ENCODE measurements around the gene ATP1A2.

The ATP1A2 gene

GRCh38 chr1:160091666-160092223 lies 23.8 kb upstream of the ATP1A2 start:
- no peak for TF ChIP-seq EZH2phosphoT487 (IDR thresholded peaks at IDR 0.05; ENCODE audit: low read depth)
- TF ChIP-seq, protein P1, sequence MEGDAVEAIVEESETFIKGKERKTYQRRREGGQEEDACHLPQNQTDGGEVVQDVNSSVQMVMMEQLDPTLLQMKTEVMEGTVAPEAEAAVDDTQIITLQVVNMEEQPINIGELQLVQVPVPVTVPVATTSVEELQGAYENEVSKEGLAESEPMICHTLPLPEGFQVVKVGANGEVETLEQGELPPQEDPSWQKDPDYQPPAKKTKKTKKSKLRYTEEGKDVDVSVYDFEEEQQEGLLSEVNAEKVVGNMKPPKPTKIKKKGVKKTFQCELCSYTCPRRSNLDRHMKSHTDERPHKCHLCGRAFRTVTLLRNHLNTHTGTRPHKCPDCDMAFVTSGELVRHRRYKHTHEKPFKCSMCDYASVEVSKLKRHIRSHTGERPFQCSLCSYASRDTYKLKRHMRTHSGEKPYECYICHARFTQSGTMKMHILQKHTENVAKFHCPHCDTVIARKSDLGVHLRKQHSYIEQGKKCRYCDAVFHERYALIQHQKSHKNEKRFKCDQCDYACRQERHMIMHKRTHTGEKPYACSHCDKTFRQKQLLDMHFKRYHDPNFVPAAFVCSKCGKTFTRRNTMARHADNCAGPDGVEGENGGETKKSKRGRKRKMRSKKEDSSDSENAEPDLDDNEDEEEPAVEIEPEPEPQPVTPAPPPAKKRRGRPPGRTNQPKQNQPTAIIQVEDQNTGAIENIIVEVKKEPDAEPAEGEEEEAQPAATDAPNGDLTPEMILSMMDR (IDR thresholded peaks at IDR 0.05; ENCODE audit: low read depth, low read length) = no peak
- no peaks in the 10 kb centered on the region for H3K79me2 ChIP-seq (ENCODE audit: low read length)
- H3K4me3 ChIP-seq (ENCODE audit: low read length) = no peak overlapping the region
- no peaks in the 10 kb centered on the region for H3K9me3 ChIP-seq (ENCODE audit: insufficient read depth, low read length)
- H3K36me3 ChIP-seq (replicated peaks; ENCODE audit: low read depth, low read length) = no peaks in the 10 kb centered on the region
- no peak overlapping the region for H3K4me2 ChIP-seq (ENCODE audit: low read length)
- H3K4me1 ChIP-seq (ENCODE audit: low read length) = no peaks in the 10 kb centered on the region
- H4K20me1 ChIP-seq (ENCODE audit: insufficient read depth, low read length) = no peaks in the 10 kb centered on the region
- H3K27ac ChIP-seq (ENCODE audit: low read length) = no peak overlapping the region
- H3K9ac ChIP-seq (ENCODE audit: low read length) = no peak overlapping the region
- H2AFZ ChIP-seq (ENCODE audit: low read depth, low read length) = no peak overlapping the region
- H3K27me3 ChIP-seq (ENCODE audit: low read depth, low read length) = no peaks in the 10 kb centered on the region

DNA sequence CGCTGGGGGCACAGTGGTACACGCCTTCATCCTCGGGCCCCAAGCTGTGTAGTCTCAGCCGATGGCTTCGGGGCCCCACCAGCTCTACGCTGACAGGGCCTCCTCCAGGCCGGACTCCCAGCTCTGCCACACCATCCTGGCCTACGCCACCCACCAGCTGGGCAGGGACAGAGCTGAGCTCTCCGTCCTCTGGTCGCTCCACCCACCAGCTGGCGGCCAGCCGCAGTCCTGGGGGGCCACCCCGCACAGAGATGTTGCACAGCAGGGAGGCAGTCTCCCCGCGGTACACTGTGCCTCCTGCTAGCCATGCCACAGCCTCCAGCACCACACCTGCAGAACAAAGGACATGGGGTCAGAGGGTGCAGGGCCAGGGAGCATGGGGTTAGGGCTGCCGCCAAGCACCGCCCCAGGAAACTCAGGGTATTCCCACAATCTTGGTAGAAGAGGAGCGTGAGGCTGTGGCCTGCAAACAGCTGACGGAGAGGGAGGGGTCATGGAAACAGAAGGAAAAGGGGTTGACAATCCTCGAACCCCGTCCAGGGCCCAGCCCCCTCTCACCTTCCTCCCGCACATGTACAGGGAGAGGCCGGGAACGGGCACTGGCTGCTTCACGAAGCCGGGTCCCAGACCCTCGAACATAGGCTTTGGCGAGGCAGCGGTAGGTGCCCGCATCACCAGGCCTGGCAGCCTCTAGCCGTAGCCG lies 23.0 kb upstream of the ATP1A2 start:
- Histone ChIP-seq H3K79me2 (ENCODE audit: low read length) (peaks cover 3% of the 10 kb centered on the region; the same call in 1 of the 2 replicates), H3K9me3 (ENCODE audit: insufficient read depth, low read length) (no peaks in the 10 kb centered on the region), H3K4me2 (ENCODE audit: low read length) (no peak overlapping the region), H2AFZ (ENCODE audit: low read depth, low read length) (no peak overlapping the region), H3K4me3 (ENCODE audit: low read length) (no peak overlapping the region), H3K9ac (ENCODE audit: low read length) (no peak overlapping the region), H4K20me1 (ENCODE audit: insufficient read depth, low read length) (no peaks in the 10 kb centered on the region), H3K4me1 (ENCODE audit: low read length) (peaks cover 5% of the 10 kb centered on the region), H3K27ac (ENCODE audit: low read length) (no peak overlapping the region), H3K36me3 (replicated peaks; ENCODE audit: low read depth, low read length) (no peaks in the 10 kb centered on the region), H3K27me3 (ENCODE audit: low read depth, low read length) (no peaks in the 10 kb centered on the region)
- no peak for TF ChIP-seq EZH2phosphoT487 (IDR thresholded peaks at IDR 0.05; ENCODE audit: low read depth)
- TF ChIP-seq, protein P1 (IDR thresholded peaks at IDR 0.05; ENCODE audit: low read depth, low read length) = no peak

DNA sequence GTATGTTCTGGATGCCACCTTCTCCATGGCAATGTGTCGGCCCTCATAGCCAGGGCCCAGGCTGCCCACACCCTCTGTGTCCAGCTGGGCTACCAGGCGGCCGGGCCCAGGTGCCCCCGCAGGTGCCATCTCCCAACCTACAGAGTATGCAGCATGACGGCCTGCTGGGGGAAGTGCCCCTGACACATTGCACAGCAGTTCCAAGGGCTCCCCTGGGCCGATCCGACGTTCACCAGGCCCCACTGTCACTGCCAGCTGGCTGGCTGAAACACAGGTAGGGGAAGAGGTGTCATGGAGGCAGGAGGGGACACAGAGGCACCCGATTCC lies 22.5 kb upstream of the ATP1A2 start:
- peaks cover 8% of the 10 kb centered on the region; the same call in 1 of the 2 replicates for H3K79me2 ChIP-seq (ENCODE audit: low read length)
- H3K4me1 ChIP-seq (ENCODE audit: low read length) = peaks cover 10% of the 10 kb centered on the region
- H3K27me3 ChIP-seq (ENCODE audit: low read depth, low read length) = no peaks in the 10 kb centered on the region
- no peak overlapping the region for H3K4me2 ChIP-seq (ENCODE audit: low read length)
- H2AFZ ChIP-seq (ENCODE audit: low read depth, low read length) = no peak overlapping the region
- no peaks in the 10 kb centered on the region for H3K36me3 ChIP-seq (replicated peaks; ENCODE audit: low read depth, low read length)
- TF ChIP-seq, protein P1 (IDR thresholded peaks at IDR 0.05; ENCODE audit: low read depth, low read length) = no peak
- TF ChIP-seq EZH2phosphoT487 (IDR thresholded peaks at IDR 0.05; ENCODE audit: low read depth) = no peak
- no peak overlapping the region for H3K27ac ChIP-seq (ENCODE audit: low read length)
- H4K20me1 ChIP-seq (ENCODE audit: insufficient read depth, low read length) = no peaks in the 10 kb centered on the region
- H3K9ac ChIP-seq (ENCODE audit: low read length) = no peak overlapping the region
- H3K4me3 ChIP-seq (ENCODE audit: low read length) = no peak overlapping the region
- no peaks in the 10 kb centered on the region for H3K9me3 ChIP-seq (ENCODE audit: insufficient read depth, low read length)

- no peak overlapping the region for H3K4me2 ChIP-seq (ENCODE audit: low read length)
These were observed 21.8 kb upstream of the ATP1A2 start for GRCh38 chr1:160093624-160094290.

More at GRCh38 chr1:160093624-160094290, 21.8 kb upstream of the ATP1A2 start:
- TF ChIP-seq, protein P1 (IDR thresholded peaks at IDR 0.05; ENCODE audit: low read depth, low read length) = no peak
- TF ChIP-seq EZH2phosphoT487 (IDR thresholded peaks at IDR 0.05; ENCODE audit: low read depth) = no peak
- H3K36me3 ChIP-seq (replicated peaks; ENCODE audit: low read depth, low read length) = no peaks in the 10 kb centered on the region
- no peak overlapping the region for H2AFZ ChIP-seq (ENCODE audit: low read depth, low read length)
- no peak overlapping the region for H3K9ac ChIP-seq (ENCODE audit: low read length)
- H3K4me1 ChIP-seq (ENCODE audit: low read length) = peaks cover 10% of the 10 kb centered on the region
- no peaks in the 10 kb centered on the region for H3K9me3 ChIP-seq (ENCODE audit: insufficient read depth, low read length)
- H4K20me1 ChIP-seq (ENCODE audit: insufficient read depth, low read length) = no peaks in the 10 kb centered on the region
- H3K79me2 ChIP-seq (ENCODE audit: low read length) = peaks cover 9% of the 10 kb centered on the region; the same call in 1 of the 2 replicates
- H3K27ac ChIP-seq (ENCODE audit: low read length) = no peak overlapping the region
- H3K4me3 ChIP-seq (ENCODE audit: low read length) = no peak overlapping the region
- H3K27me3 ChIP-seq (ENCODE audit: low read depth, low read length) = no peaks in the 10 kb centered on the region

Measured in OCI-LY3 (cell line).